Large intestine (tissue), 3 donors: Measurements from ENCODE around the gene FBXW9. TPM values are rescaled to one million over a fixed set of nuclear protein-coding genes. Genes with fewer than 3 reads are reported as not detected.
"Not testable (repeated sequence)": the region's sequence is repeated elsewhere in the genome, so short reads cannot be mapped to it uniquely, and the experiment has no call there.

Experiments
- DNase-seq, 2 donors: peaks; one replicate each; pipeline versions ENCODE4 v3.0.0 to v3.0.0-alpha.2; 2013
- H3K27ac ChIP-seq: one replicate; pipeline ENCODE4 v1.5.1; 2013; ENCODE audit warnings: low read length
- H3K27me3 ChIP-seq: 2 replicates; pipeline ENCODE4 v1.6.1; 2013; ENCODE audit warnings: low read length; ENCODE audit not compliant: control insufficient read depth, insufficient read depth
- H3K36me3 ChIP-seq: 2 replicates; pipeline ENCODE4 v1.6.1; 2013; ENCODE audit warnings: low read length; ENCODE audit not compliant: control insufficient read depth, insufficient read depth
- H3K4me1 ChIP-seq: one replicate; pipeline ENCODE4 v1.6.1; 2013; ENCODE audit warnings: low read length; ENCODE audit not compliant: control insufficient read depth, insufficient read depth
- H3K4me3 ChIP-seq: one replicate; pipeline ENCODE4 v1.5.1; 2013; ENCODE audit warnings: low read length
- H3K9me3 ChIP-seq: one replicate; pipeline ENCODE4 v1.6.1; 2013; ENCODE audit warnings: mild to moderate bottlenecking, low read depth, low read length, moderate library complexity; ENCODE audit not compliant: control insufficient read depth
- WGBS: methylation state at CpG from one replicate; pipeline ENCODE4 v1.1.5; 2013; ENCODE audit warnings: low lambda C conversion rate; ENCODE audit not compliant: insufficient coverage; 5-methylcytosine and 5-hydroxymethylcytosine counted together
- polyA plus RNA-seq: library from polyadenylated mRNA; unstranded; fragments of 120-200 nt; gene quantifications from one replicate; pipeline ENCODE4 v1.2.1, GENCODE V29; 2013

The FBXW9 gene
- polyA plus RNA-seq, 1 donor, result 9.5 TPM

DNA sequence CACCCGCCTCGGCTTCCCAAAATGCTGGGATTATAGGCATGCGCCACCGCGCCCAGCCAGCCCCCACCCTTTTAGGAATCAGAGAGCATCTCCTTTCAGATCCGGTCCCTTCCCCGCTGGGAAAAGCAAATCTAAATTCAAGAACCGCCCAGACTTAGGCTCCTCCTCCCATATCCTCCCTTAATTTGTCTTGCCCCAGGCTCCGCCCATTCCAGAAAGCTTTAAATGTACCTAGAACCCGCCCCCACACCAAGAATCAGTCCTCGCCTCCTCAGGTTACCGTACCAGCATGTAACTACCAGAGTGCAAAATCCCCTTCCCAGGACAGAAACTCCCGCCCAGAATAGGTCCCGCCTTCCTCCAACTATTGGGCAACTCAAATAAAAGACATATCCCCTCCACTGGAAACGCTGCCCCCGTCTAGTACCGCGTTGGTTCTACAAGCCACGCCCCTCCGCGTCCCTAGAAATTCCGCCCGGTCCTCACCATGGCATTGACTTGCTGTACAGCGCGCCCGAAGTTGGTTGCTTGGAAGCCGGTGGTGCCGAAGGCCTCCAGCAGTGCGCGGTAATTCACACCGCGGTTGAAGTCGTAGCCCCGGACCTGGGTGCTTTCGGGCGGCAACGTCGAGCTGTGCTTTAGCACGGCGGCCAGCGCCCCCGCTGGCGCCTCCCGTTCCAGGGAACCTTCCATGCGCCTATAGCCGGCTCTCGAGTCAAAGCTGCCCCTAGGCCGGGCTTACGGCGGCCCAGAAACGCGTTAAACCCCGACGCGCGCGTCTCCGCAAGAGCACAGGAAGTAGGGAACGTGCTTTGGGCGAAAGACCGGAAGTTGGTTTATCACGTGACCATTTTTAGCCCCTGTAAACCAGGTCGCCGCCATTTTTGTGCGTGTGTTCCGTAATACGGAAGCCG lies 15.1 kb downstream of the FBXW9 start, which contains the start of gene DHPS:
TSS of gene DHPS (minus strand) at position 807 of the 914 bp plus-strand sequence. CDS start at position 693, 114 bp downstream.
- Histone ChIP-seq H3K9me3 (no peaks in the 10 kb centered on the region), H3K27ac (peak within 1 kb of the TSS; percentile 99), H3K4me3 (peak within 1 kb of the TSS; percentile 96), H3K36me3 (peaks cover 35% of the 10 kb centered on the region), H3K4me1 (no peaks in the 10 kb centered on the region), H3K27me3 (no peaks in the 10 kb centered on the region)
- 0% methylated on average over 1 of the region's 68 CpGs for WGBS
- DNase-seq, result peak; percentile 96 to 98

DNA sequence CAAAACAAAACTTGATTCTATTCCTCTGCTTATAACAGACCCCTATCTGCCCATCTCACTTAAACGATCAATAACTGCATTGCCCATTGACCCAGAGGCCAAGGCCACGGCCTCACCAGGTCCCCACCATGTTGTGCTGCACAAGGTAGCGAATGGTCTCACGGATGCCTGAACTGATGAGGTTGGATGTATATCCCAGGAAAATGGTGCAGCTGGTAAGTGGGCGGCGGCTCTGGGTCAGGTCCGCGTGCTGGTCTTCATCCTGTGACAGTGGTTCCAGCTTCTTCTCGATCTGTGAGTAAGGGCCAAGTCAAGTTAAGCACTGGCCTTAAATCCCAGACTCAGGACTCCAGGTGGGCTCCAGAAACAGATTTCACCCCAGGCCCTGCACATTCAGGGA lies 16.4 kb downstream of the FBXW9 start:
- Histone ChIP-seq H3K27ac (no peak overlapping the region), H3K4me3 (no peak overlapping the region), H3K4me1 (no peaks in the 10 kb centered on the region), H3K27me3 (no peaks in the 10 kb centered on the region), H3K36me3 (peaks cover 48% of the 10 kb centered on the region), H3K9me3 (no peaks in the 10 kb centered on the region)
- no CpG with 5 or more reads among the region's 9 CpGs for WGBS
- no peak for DNase-seq

DNA sequence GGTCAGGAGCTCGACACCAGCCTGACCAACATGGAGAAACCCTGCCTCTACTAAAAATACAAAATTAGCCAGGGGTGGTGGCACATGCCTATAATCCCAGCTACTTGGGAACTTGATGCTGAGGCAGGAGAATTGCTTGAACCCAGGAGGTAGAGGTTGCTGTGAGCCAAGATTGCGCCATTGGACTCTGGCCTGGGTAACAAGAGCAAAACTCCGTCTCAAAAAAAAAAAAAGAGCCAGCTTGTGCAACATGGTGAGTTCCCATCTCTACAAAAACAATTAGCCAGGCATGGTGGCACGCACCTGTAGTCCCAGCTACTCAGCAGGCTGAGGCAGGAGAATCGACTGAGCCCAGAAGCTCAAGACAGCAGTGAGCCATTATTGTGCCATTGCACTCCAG lies 18.4 kb downstream of the FBXW9 start:
- not testable (repeated sequence) for H3K4me1 ChIP-seq, H3K27me3 ChIP-seq, H3K4me3 ChIP-seq, H3K27ac ChIP-seq, H3K9me3 ChIP-seq
- 20% methylated on average over 1 of the region's 5 CpGs for WGBS
- DNase-seq, result peak; percentile 69 to 74
- H3K36me3 ChIP-seq, result peaks cover 61% of the 10 kb centered on the region

DNA sequence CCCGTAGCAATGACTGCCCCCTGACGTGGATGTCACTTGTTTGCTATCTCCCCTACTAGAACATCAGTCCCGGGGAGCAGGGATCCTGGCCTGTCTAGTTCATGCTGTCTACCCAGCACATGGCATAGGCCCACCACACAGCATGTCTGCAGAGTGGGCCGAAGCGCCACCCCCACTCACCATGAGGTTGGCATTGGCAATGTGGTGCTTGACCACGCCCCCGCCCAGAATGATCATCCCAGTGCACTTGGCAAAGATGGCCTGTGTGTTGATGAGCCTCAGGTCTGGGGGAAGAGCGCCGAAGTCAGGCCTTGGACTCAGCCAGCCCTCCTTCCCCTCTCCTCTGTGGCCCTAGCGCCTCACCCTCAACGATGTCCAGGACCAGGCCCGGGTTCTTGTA lies 19.5 kb downstream of the FBXW9 start:
- H3K27me3 ChIP-seq, result no peaks in the 10 kb centered on the region
- H3K4me3 ChIP-seq, result no peak overlapping the region
- DNase-seq, result no peak
- no peaks in the 10 kb centered on the region for H3K9me3 ChIP-seq
- H3K27ac ChIP-seq, result no peak overlapping the region
- no CpG with 5 or more reads among the region's 12 CpGs for WGBS
- peaks cover 68% of the 10 kb centered on the region for H3K36me3 ChIP-seq
- no peaks in the 10 kb centered on the region for H3K4me1 ChIP-seq

DNA sequence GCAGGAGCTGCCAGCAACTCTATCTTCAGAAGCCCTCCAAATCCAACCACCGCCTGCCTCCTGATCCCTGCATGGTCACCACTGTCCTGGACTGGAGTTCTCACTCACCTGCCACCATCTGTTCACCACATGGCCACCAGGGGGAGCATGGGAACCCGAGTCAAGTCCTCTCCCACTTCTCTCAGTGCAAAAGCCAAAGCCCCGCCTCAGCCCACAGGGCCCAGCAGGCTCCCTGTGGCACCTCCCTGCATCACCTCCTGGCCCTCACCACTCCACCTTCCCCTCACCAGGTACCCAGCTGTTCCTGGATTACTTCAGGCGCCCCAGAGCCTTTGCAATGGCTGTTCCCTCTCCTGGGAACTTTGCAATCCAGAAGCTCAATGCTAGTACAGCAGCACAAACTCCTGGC lies 20.0 kb downstream of the FBXW9 start:
- Histone ChIP-seq H3K36me3 (peaks cover 68% of the 10 kb centered on the region), H3K27ac (no peak overlapping the region), H3K4me1 (no peaks in the 10 kb centered on the region), H3K9me3 (no peaks in the 10 kb centered on the region), H3K4me3 (no peak overlapping the region), H3K27me3 (no peaks in the 10 kb centered on the region)
- DNase-seq, result peak; percentile 59 to 66
- no CpG with 5 or more reads among the region's 4 CpGs for WGBS

DNA sequence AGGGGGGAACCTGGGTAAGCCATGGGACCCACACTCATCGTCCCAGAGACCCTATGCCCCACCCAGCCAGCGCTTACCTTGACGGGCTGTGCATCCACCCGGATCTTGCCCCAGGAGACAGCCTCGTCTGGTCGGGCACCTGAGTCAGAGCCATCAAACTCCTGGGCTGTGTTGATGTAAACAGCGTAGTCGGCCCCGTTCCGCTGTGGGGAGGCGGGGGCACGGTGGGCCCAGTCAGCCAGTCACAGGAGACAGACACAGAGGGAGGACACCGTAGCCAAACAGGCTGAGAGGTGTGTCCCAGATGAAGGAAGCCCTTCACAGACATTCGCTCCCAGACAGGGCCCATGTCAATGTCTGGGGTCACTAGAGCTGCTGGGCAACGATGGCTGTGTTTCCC lies 20.5 kb downstream of the FBXW9 start:
- H3K27ac ChIP-seq, result no peak overlapping the region
- WGBS, result no CpG with 5 or more reads among the region's 15 CpGs
- DNase-seq, result no peak
- H3K4me1 ChIP-seq, result no peaks in the 10 kb centered on the region
- H3K36me3 ChIP-seq, result peaks cover 68% of the 10 kb centered on the region
- H3K27me3 ChIP-seq, result no peaks in the 10 kb centered on the region
- H3K9me3 ChIP-seq, result no peaks in the 10 kb centered on the region
- no peak overlapping the region for H3K4me3 ChIP-seq

DNA sequence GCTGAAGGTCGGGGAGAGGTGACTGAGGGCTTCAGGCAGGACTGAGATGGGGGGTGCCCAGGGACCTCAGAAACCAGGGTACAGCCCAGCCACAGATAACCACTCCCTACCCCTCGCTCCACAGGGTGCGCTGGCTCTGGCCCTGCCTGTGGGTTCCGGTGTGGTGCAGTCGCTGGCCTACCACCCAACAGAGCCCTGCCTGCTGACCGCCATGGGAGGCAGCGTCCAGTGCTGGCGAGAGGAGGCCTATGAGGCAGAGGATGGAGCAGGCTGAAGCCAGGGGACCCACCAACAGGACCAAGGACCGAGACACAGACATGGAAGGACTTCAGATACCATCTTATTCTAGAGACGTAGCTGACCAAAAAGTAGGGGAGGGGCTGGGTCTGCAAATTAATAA lies 21.0 kb downstream of the FBXW9 start:
- Histone ChIP-seq H3K9me3 (no peaks in the 10 kb centered on the region), H3K4me3 (no peak overlapping the region), H3K27ac (no peak overlapping the region), H3K36me3 (peaks cover 68% of the 10 kb centered on the region), H3K27me3 (no peaks in the 10 kb centered on the region), H3K4me1 (peaks cover 4% of the 10 kb centered on the region)
- DNase-seq, result no peak
- WGBS, result 100% methylated on average over 1 of the region's 10 CpGs

DNA sequence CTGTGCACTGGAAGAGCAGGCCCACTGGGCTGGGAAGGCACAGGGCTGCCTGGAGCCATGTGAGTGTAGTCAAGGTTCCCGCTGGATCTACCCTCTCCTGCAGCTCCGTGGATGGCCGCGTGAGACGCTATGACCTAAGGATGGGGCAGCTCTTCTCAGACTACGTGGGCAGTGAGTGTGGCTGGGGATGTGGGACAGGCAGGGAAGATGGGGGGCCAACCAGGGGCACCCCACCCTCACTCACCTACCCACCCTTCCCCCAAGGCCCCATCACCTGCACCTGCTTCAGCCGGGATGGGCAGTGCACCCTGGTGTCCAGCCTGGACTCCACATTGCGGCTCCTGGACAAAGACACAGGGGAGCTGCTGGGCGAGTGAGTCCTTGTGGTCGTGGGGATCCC lies 23.7 kb downstream of the FBXW9 start:
- no peak for DNase-seq
- H3K27ac ChIP-seq, result no peak overlapping the region
- no peaks in the 10 kb centered on the region for H3K27me3 ChIP-seq
- peaks cover 50% of the 10 kb centered on the region for H3K36me3 ChIP-seq
- WGBS, result no CpG with 5 or more reads among the region's 10 CpGs
- peaks cover 14% of the 10 kb centered on the region for H3K4me1 ChIP-seq
- H3K9me3 ChIP-seq, result no peaks in the 10 kb centered on the region
- no peak overlapping the region for H3K4me3 ChIP-seq

DNA sequence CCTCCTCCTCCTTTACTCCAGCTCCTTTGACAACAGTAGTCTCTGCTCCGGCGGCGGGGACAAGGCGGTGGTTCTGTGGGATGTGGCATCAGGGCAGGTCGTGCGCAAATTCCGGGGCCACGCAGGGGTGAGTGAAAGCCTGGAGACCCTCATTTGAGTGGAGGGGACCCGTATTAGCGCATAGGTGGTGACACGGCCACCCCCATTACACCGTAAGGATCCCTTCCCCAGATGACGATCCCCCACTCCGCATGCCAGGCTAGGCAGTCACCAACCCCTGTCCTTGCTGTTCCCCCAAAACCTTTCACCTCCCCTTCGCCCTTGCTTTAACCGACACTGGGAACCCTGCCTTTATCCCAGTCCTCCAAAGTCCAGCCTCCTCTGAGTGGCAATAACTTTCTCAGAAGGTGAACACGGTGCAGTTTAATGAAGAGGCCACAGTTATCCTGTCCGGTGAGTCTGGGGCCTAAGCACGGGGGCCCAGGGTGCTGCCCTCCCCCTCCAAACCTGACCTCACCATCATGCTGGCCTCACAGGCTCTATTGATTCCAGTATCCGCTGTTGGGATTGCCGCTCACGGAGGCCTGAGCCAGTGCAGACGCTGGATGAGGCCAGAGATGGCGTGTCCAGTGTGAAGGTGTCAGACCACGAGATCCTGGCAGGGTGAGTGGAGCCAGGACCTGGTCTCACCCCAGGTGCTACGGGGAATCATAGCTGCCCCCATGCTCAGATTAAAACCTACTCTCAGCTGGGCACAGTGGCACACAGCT lies 26.1 kb downstream of the FBXW9 start:
- Histone ChIP-seq H3K36me3 (peaks cover 28% of the 10 kb centered on the region), H3K4me3 (peak overlapping the region; percentile 71), H3K27ac (peak overlapping the region; percentile 93), H3K4me1 (peaks cover 21% of the 10 kb centered on the region), H3K9me3 (no peaks in the 10 kb centered on the region), H3K27me3 (no peaks in the 10 kb centered on the region)
- no peak for DNase-seq
- WGBS, result no CpG with 5 or more reads among the region's 26 CpGs

DNA sequence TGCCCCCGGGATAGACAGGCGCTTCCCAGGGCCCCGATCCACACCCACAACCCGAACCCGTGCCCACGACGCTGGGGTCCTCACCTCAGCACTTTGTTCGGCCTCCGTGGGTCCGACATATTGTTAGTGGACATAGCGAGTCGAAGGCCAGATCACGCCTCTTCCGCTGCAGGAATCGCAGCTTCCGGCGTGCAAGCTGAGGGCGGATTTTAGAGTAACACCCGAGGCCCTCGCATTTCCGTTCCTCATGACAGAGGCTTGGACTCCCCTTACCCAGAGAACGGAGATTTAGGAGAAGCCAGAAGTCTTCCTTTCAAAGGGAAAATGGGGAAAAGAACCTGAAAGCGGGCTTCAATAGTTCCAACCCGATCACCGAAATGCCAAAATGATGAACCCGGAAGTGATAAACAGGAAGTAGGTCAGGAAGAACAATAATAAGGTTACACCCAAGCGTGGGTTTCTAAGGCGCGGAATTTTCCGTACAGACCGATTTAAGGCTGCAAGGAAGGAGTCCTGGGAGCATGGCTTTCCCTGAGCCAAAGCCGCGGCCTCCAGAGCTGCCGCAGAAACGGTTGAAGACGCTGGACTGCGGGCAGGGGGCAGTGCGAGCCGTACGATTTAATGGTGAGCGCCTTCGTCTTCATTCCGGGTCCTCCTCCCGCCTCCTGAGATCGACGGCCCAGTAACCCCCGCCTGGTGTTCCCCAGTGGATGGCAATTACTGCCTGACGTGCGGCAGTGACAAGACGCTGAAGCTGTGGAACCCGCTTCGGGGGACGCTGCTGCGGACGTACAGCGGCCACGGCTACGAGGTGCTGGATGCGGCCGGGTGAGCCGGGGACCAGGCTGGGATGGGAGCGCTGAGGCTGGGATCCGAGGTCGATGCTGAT lies 26.9 kb downstream of the FBXW9 start:
- WGBS, result 0% methylated on average over 4 of the region's 64 CpGs
- H3K27ac ChIP-seq, result peak overlapping the region; percentile 93
- H3K4me3 ChIP-seq, result peak overlapping the region; percentile 71
- H3K36me3 ChIP-seq, result peaks cover 29% of the 10 kb centered on the region
- no peaks in the 10 kb centered on the region for H3K27me3 ChIP-seq
- H3K4me1 ChIP-seq, result peaks cover 21% of the 10 kb centered on the region
- peak; percentile 73 to 88 for DNase-seq
- no peaks in the 10 kb centered on the region for H3K9me3 ChIP-seq
